ENCODE results near the gene ALX4.

Gene ALX4

DNA sequence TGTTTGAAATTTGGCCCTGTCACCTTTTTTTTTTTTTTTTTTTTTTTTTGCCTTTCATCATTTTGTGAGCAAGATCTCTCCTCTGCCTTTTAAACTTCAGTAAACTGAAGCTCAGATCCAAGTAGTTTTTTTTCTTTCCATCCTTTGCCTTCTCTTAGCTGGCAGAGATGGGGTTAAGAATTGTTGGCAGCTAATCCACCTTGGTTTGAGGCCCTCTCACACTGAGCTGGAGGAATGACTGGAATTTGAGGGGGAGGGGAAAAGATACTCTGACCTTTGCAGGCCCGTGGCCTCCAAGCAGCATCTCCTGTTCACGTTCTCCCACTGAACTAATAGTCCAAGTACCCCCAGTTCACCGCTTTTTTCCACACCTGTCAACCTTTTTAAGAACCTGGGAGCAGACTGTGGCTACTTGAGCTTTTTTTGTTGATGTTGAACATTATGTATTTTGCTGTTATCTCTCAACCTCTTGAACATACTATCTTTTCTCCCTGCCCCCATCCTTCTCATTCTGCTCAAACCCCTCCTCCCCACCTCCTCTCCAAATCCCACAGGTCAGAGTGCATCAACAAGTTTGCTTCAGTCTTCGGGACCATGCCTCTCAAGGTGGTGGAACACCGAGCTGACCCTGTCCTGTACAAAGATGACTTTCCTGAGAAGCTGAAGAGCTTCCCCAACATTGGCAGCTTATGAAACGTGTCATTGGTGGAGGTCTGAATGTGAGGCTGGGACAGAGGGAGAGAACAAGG lies 66.2 kb downstream of the ALX4 start:
- no peak for TF ChIP-seq CTCF (IDR thresholded peaks at IDR 0.05; ENCODE audit: borderline replicate concordance, insufficient read depth, low read depth, low read length)
- no peak overlapping the region for H3K4me3 ChIP-seq (ENCODE audit: low read depth, low read length)

DNA sequence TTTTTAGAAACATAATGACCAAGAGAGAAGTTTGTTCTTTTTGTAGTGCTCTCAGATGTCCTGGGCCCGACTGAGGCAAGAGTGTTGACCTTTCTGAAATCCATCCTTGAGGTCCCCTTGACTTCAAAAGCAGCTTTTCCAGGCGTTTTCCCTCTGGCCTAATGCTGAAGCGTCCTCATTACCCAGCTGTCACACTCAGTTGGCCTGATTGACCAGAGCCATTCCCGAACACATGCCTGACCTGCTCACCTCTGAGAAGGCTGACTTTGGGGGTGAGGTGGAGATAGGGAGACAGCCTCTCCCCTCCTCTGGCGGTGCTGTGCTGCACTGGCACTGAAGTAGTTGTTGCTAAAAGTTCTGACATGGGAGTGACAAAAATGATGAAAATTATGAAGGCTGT lies 66.9 kb downstream of the ALX4 start:
- TF ChIP-seq CTCF (IDR thresholded peaks at IDR 0.05; ENCODE audit: borderline replicate concordance, insufficient read depth, low read depth, low read length): no peak

DNA sequence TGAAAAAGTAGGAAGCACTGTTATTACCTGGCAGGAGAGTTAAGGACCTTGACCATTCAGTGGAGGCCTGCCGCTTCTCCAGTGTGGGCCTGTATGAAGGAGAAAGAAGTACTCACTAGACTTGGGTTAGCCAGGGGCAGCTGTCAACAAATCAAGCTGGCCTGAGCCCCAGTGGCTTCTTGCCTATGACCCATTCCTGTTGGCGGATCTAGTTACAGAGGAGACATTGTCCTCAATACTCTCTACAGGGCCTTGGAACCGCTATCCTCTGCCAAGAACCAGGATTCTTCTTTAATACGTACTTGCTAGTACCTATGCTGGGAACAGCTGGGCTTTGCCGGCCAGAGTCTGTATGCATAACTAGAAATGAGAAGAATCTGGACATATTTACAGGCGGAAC lies 68.1 kb downstream of the ALX4 start:
- no peak overlapping the region for H3K4me3 ChIP-seq (ENCODE audit: low read depth, low read length)

More for the DNA sequence above, 66.9 kb downstream of the ALX4 start:
- no peak overlapping the region for H3K4me3 ChIP-seq (ENCODE audit: low read depth, low read length)

DNA sequence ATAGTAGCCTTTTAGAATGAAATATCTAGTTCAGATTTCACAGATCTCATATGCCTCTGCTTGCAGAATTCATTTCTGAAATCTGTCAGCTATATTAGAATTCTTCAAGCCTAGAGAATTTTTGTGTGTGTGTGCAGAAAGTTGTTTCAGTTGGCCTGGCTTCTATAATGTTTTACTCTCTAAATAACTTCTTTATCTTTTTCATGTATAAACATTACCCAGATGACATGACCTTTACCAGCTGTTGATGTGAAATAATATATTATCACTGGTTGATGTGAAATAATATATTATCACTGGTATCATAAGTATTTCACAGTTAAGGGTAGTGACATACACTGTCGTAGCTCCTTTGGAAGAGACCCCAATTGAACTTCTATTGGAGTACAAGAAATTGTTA lies 72.8 kb downstream of the ALX4 start:
- H3K4me3 ChIP-seq (ENCODE audit: low read depth, low read length): no peak overlapping the region
- no peak for TF ChIP-seq CTCF (IDR thresholded peaks at IDR 0.05; ENCODE audit: borderline replicate concordance, insufficient read depth, low read depth, low read length)

More for the DNA sequence above, 68.1 kb downstream of the ALX4 start:
- no peak for TF ChIP-seq CTCF (IDR thresholded peaks at IDR 0.05; ENCODE audit: borderline replicate concordance, insufficient read depth, low read depth, low read length)

DNA sequence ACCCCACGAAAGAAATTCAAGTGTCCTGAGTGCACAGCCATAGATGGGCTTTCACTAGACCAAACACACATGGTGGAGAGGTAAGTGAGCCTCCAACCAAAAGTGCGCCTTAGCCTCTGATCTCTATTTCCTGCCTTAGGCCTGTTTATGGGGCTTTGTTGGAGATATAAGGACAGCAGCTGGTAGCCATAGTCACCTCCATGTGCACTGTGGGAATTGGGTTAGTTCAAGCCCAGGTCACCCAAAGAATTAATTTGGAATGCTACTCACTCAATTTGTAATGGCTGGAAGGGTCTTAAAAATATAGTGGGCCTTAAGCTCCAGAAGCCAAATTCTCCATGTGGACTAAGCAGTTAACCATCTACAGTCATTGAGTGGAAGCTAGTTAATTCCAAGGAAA lies 73.6 kb downstream of the ALX4 start:
- no peak for TF ChIP-seq CTCF (IDR thresholded peaks at IDR 0.05; ENCODE audit: borderline replicate concordance, insufficient read depth, low read depth, low read length)
- no peak overlapping the region for H3K4me3 ChIP-seq (ENCODE audit: low read depth, low read length)

DNA sequence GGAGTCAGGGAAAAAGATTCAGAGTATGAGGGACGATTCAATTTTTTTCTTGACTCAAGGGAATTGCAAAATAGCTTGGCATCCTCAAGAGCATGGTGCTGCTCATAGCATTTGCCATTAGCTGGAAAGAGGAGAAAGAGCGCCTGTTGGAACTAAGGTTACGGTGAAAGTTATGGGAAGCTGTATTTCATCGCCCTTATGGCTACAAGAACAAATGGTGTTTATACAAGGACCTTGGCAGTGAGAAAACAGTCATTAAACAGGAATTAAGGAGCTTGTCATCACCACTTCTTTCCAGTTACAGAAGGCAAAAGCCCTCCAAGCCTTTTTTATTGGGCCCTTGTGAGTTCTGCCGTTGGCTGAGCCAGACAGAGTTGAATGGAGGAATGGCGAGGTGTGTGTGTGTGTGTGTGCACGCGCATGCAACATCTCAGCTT lies 74.2 kb downstream of the ALX4 start:
- no peak for TF ChIP-seq CTCF (IDR thresholded peaks at IDR 0.05; ENCODE audit: borderline replicate concordance, insufficient read depth, low read depth, low read length)
- no peak overlapping the region for H3K4me3 ChIP-seq (ENCODE audit: low read depth, low read length)

DNA sequence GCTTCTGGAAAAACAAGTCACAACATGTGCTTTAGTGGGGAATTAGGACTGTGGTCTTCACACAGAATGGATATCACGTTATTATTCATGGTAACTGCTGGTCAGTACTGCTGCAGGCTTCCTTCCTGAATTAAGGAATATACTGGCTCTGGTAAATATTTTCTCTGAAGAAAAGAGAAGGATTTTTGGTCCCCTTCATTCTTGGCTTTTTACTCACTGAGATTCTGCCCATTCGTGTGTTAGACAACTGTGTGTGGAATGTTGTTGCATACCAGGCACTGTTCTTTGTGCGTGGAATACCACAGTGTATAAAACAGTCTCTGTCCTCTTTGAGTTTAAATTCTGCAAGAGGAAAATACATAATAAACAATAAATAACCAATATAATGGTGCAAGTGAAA lies 80.3 kb downstream of the ALX4 start:
- H3K4me3 ChIP-seq (ENCODE audit: low read depth, low read length): no peak overlapping the region
- no peak for TF ChIP-seq CTCF (IDR thresholded peaks at IDR 0.05; ENCODE audit: borderline replicate concordance, insufficient read depth, low read depth, low read length)
